NB4 (cell line): ENCODE data around the gene DST.

Experiments
- MYC ChIP-seq: IDR thresholded peaks from 2 replicates; pipeline ENCODE4 v1.6.1; 2011; ENCODE audit warnings: low read depth, low read length
- POLR2A ChIP-seq: IDR thresholded peaks from 2 replicates; pipeline ENCODE4 v1.6.1; 2011; ENCODE audit warnings: mild to moderate bottlenecking; ENCODE audit not compliant: insufficient read length; ENCODE audit errors: extremely low read depth
- TF ChIP-seq, protein P1 (sequence below): IDR thresholded peaks from one replicate; pipeline ENCODE4 v1.5.1; 2012; ENCODE audit warnings: low read depth, low read length
- TF ChIP-seq, protein P2 (sequence below): IDR thresholded peaks from 2 replicates; pipeline ENCODE4 v1.6.1; 2011; ENCODE audit warnings: low read depth, low read length

GRCh38 chr6:56489559-56489958, 153.1 kb downstream of the DST start:
- TF ChIP-seq, protein P1, sequence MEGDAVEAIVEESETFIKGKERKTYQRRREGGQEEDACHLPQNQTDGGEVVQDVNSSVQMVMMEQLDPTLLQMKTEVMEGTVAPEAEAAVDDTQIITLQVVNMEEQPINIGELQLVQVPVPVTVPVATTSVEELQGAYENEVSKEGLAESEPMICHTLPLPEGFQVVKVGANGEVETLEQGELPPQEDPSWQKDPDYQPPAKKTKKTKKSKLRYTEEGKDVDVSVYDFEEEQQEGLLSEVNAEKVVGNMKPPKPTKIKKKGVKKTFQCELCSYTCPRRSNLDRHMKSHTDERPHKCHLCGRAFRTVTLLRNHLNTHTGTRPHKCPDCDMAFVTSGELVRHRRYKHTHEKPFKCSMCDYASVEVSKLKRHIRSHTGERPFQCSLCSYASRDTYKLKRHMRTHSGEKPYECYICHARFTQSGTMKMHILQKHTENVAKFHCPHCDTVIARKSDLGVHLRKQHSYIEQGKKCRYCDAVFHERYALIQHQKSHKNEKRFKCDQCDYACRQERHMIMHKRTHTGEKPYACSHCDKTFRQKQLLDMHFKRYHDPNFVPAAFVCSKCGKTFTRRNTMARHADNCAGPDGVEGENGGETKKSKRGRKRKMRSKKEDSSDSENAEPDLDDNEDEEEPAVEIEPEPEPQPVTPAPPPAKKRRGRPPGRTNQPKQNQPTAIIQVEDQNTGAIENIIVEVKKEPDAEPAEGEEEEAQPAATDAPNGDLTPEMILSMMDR: no peak
- TF ChIP-seq POLR2A (no peak), MYC (no peak)
- TF ChIP-seq, protein P2, sequence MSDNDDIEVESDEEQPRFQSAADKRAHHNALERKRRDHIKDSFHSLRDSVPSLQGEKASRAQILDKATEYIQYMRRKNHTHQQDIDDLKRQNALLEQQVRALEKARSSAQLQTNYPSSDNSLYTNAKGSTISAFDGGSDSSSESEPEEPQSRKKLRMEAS: no peak
